SIG-M5 treated with dmso at 0.1 percent for 504 hours (cell line): ENCODE measurements around the gene SLC6A7.
"Not testable (repeated sequence)": the region's sequence is repeated elsewhere in the genome, so short reads cannot be mapped to it uniquely, and the experiment has no call there.

Experiments
- DNase-seq: peaks from one replicate; lab custom pipeline; 2025; ENCODE audit not compliant: unreplicated experiment; lab: John Stamatoyannopoulos, UW

Gene SLC6A7

GRCh38 chr5:150239099-150239793 lies 49.4 kb downstream of the SLC6A7 start:
- no peak for DNase-seq

DNA sequence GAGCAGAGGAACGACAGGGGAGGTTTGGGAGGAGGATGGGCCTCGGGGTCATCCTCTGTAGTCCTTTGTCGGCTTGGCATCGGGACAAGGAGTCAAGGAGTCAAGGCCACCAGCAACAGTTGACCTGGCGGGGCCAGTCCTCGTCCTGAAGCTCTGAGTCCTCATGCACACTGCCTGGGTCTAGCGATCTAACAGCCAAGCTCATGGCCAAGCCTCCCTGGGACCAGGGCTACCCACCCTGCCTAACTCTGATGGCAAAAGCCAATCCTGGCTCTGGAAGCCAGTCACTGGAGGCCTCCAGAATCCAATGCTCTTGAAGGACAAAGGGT lies 49.9 kb downstream of the SLC6A7 start:
- DNase-seq = no peak

DNA sequence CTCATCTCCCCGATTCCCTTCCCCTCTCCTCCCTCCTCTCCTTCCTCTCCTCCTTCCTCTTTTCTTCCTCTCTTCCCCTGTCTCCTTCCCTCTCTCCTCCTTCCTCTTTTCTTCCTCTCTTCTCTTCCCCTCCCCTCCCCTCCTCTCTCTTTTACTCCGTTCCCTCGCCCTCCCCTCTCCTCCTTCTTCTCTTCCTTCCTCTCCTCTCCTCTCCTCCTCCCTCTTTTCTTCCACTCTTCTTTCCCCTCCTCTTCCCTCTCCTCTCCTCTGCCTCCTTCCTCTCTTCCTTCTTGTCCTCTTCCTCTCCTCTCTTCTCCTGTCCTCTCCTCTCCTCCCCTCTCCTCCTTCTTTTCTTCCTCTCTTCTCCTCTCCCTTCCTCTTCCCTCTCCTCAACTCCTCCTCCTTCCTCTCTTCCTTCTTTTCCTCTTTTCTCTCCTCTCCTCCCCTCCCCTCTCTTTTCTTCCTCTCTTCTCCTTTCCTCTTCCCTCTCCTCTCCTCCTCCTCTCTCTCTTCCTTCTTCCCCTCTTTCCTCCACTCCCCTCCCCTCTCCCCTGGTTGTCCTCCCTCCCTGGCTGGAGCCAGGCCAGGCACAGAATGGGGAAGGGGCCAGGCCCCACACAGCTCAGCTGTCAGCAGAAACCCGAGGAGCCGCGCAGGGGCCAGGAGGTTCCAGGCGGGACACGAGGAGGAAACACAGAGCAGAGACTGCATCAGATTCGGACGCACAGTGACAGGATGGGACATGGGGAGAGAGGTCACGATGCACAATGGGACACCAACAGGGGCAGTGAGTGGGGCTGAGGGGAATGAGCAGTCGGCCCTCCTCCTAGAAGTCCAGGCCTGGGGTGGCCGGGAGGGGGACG lies 51.7 kb downstream of the SLC6A7 start:
- DNase-seq = no peak

- no peak for DNase-seq
These were observed 52.5 kb downstream of the SLC6A7 start for GRCh38 chr5:150242251-150242894.

GRCh38 chr5:150243590-150243989 lies 53.7 kb downstream of the SLC6A7 start:
- no peak for DNase-seq

DNA sequence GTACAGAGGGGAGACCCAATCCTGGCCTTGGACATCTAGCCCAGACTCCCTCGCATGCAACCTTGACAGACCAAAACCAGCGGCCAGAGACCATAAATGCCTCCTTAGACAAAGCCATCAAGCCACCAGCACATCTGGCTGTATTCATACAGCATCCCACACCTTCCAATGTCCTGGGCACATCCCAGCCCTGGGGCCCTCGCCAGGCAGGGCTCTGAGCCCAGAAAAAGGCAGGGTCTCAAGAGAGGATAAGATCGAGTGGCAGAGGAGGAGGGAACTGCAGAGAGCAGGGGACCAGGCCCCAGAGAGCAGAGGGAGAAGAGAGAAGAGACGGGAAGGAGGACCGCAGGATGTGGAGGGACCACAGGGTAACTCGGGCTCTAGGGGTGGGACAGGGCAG lies 54.3 kb downstream of the SLC6A7 start:
- DNase-seq = no peak

DNA sequence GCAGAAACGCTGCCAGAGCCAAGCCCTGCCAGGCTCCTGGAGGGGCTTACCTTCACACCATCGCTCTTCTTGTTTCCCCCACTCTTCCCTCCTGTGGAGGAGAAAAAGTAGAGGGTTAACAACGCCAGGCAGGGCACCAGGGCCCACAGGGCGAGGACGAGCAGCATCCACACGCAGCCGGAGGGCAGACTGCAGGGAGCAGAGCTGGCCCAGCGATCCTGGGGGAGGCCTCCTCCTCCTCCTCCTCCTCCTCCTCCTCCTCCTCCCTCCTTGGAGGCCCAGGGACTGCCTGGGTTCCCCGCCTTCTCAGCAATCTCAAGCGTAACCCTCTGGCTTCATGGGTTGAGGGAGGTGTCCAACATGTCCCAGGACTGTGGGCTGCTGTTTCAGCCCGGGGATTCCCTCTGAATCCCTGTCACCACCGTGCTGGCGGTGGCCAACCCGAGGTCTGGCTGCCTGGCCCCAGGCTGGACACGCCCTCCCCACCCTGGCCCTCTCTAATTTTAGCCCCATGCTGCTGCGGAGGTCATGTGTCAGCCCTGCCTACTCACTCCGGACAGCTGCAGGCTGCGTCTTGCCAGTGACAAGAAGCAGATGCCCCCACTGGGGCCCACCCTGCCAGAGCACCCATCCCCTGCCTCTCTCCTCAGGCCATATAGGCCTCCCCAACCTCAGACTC lies 55.4 kb downstream of the SLC6A7 start:
- DNase-seq = no peak

- DNase-seq = no peak
These were observed 55.9 kb downstream of the SLC6A7 start for GRCh38 chr5:150245808-150246207.

- DNase-seq = no peak
These were observed 56.6 kb downstream of the SLC6A7 start for GRCh38 chr5:150246429-150246828.

- no peak for DNase-seq
These were observed 57.0 kb downstream of the SLC6A7 start for GRCh38 chr5:150246835-150247234.

DNA sequence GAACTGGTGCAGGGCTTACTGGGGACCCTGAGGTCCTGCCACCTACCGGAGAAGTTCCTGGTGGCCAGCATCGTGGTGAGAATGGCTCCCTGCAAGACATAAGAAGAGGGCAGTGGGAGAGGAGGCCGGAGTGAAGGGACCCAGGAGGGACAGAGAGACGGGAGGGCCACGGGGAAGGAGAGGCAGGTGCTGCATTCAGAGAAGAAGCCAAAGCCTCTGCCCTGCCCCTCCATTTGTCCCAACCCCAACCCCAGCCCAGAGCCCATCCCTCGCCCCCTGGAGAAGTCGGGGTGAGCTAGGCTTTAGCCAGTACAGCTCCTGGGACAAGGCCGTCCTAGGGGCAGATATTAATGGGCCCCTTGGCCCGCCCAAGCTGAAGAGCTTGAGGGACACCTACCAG lies 57.9 kb downstream of the SLC6A7 start:
- no peak for DNase-seq

DNA sequence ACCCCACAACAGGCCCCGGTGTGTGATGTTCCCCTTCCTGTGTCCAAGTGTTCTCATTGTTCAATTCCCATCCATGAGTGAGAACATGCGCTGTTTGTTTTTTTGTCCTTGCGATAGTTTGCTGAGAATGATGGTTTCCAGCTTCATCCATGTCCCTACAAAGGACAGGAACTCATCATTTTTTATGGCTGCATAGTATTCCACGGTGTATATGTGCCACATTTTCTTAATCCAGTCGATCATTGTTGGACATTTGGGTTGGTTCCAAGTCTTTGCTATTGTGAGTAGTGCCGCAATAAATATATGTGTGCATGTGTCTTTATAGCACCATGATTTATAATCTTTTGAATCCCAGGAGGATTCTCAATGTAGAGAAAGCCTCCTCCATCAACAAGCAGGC lies 58.6 kb downstream of the SLC6A7 start:
- not testable (repeated sequence) for DNase-seq

- DNase-seq = no peak
These were observed 59.1 kb downstream of the SLC6A7 start for GRCh38 chr5:150248946-150249345.

GRCh38 chr5:150249744-150250143 lies 59.9 kb downstream of the SLC6A7 start:
- DNase-seq = no peak

DNA sequence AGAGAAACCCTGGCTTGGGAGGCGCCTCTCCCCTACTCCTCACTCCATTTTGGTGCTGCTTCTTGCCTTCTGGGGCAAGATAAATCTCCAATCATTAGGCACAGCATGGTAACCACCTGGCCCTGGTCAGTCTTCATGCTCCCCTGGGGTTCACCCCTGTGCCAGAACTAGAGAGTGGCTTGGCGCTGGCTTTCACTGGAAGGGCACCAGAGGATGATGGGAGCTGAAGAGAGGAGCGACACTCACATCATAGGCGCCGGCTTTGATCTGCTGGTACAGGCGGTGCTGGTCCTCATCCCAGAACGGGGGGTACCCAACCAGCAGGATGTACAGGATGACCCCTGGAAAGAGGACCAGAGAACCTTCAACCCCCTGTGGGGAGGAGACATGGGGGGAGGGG lies 61.6 kb downstream of the SLC6A7 start:
- DNase-seq = no peak

- DNase-seq = no peak
These were observed 62.6 kb downstream of the SLC6A7 start for GRCh38 chr5:150252489-150252888.

- no peak for DNase-seq
These were observed 63.8 kb downstream of the SLC6A7 start for GRCh38 chr5:150253416-150254208.

DNA sequence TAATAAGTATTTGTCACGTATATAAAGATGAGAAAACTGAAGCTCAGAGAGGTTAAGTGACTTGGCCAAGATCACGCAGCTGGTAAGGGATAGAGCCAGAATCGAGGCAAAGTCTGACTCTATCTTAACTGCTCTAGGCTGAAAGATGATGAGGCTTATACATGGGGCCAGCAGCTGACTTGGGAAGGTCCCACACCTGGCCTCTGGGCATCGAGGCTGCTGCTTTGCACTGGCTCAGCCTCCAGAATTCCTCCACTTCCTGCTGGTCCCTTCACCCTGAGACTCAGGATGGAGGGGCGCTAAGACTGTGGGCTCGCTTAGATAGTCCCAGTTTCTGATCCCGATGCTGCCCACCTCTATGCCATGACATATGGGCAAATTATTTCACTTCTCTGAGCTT lies 64.5 kb downstream of the SLC6A7 start:
- no peak for DNase-seq

- no peak for DNase-seq
These were observed 64.9 kb downstream of the SLC6A7 start for GRCh38 chr5:150254774-150255173.

DNA sequence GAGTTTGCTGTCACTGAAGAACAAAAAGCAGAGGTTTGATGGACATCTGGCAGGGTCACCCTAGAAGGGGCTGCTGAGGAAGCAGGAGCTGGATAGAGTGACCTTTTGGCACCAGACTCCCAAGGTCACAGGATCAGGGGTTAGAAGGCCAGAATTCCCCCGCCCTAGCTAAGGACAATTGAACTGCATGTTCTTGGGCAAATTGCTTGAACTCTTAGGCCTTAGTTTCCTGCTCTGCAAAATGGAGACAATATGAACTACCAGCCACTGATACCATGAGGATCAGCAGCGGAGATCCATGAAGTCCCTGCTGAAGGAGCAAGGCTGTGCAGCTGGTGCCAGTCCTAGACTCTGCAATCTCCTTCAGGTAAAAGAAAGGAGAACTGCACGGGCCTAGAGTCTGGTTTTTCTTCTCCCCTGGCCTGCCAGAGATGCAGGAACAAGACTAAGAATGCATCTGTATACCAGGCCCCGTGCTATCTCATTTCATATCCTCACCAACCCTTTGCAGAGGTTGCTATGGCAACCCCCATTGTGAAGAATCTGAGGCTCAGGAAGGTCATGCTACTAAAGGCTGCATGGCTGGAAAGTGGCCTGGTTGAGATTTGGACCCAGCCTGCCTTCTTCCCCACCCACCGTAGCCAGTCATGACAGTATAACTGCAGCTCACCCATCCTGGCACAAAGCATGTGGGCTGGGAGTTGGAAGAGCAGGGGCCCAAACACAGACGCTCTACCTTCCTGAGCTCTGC lies 66.0 kb downstream of the SLC6A7 start:
- no peak for DNase-seq
